ENCODE measurements around the gene CAPG. TPM values are rescaled to one million over a fixed set of nuclear protein-coding genes. Genes with fewer than 3 reads are reported as not detected.

CAPG gene
- total RNA-seq = 100 to 1,000 TPM in 1 of 9 donors, 10 to 100 TPM in 8; 11.6 to 104 (median 39.6) TPM
- 100 to 1,000 TPM in 1 of 3 donors, 10 to 100 TPM in 2; 13.8 to 192 (median 71.2) TPM for polyA plus RNA-seq
- long read RNA-seq, donor 1, partial matches to known transcripts = 0 of 2 reads
- long read RNA-seq, donor 1, other reads (novel, unspliced or antisense) = 0 of 2 reads
- long read RNA-seq, donor 2, partial matches to known transcripts = 0 of 1 reads
- long read RNA-seq, donor 2, other reads (novel, unspliced or antisense) = 0 of 1 reads
- long read RNA-seq, donor 3, partial matches to known transcripts = 0 of 1 reads
- long read RNA-seq, donor 3, other reads (novel, unspliced or antisense) = 0 of 1 reads
- long read RNA-seq, donor 4, transcript CAPG-201 (10 exons, 1,442 nt) = major isoform, 17 of 27 reads
- long read RNA-seq, donor 4, partial matches to known transcripts = 1 of 27 reads
- long read RNA-seq, donor 4, other reads (novel, unspliced or antisense) = 6 of 27 reads
- long read RNA-seq, donor 5, transcript CAPG-204 (10 exons, 1,151 nt) = minor isoform, 12 of 35 reads
- long read RNA-seq, donor 5, transcript CAPG-201 (10 exons, 1,442 nt) = major isoform, 20 of 35 reads
- long read RNA-seq, donor 5, partial matches to known transcripts = 1 of 35 reads
- long read RNA-seq, donor 5, other reads (novel, unspliced or antisense) = 2 of 35 reads
- long read RNA-seq, donor 6, transcript CAPG-201 (10 exons, 1,442 nt) = major isoform, 17 of 23 reads
- long read RNA-seq, donor 6, partial matches to known transcripts = 1 of 23 reads
- long read RNA-seq, donor 6, other reads (novel, unspliced or antisense) = 1 of 23 reads
- long read RNA-seq, donor 7 = 0 reads
- long read RNA-seq, donor 8, partial matches to known transcripts = 0 of 2 reads
- long read RNA-seq, donor 8, other reads (novel, unspliced or antisense) = 0 of 2 reads
- long read RNA-seq, donor 9, partial matches to known transcripts = 0 of 2 reads
- long read RNA-seq, donor 9, other reads (novel, unspliced or antisense) = 0 of 2 reads
- long read RNA-seq, donor 10, partial matches to known transcripts = 0 of 2 reads
- long read RNA-seq, donor 10, other reads (novel, unspliced or antisense) = 0 of 2 reads

- Histone ChIP-seq H3K36me3 (replicated peaks in 1 of 2) (no peaks in the 10 kb centered on the region), H3K9me3 (replicated peaks in 1 of 3) (no peaks in the 10 kb centered on the region), H3K27ac (peak within 1 kb of the TSS in 1 of 5 donors; percentile 72), H3K4me1 (replicated peaks in 1 of 2) (peaks cover 0 to 7% of the 10 kb centered on the region in 2 donors), H3K4me3 (peak within 1 kb of the TSS in 1 of 4 donors; percentile 23), H3K27me3 (no peaks in the 10 kb centered on the region)
- DNase-seq = peak in 1 of 7 donors; percentile 29
- intact Hi-C loops (cut with DNase I) = no loop called here
- TF ChIP-seq POLR2A (IDR thresholded peaks at IDR 0.05) = no peak
- 55 to 74% (median 64%) methylated on average over 12 of the region's 12 CpGs for WGBS, 4 donors
Observed at GRCh38 chr2:85409845-85410583, at the start of gene CAPG. Gene CAPG (minus strand): TSS chr2:85410366. CDS start chr2:85402145, 8,221 bp downstream.

- H3K27me3 ChIP-seq = no peaks in the 10 kb centered on the region
- 69 to 100% (median 93%) methylated on average over 1 of the region's 1 CpG for whole genome bisulfite sequencing, 4 donors
- no peak for TF ChIP-seq POLR2A (IDR thresholded peaks at IDR 0.05)
- no peak for TF ChIP-seq CTCF (IDR thresholded peaks at IDR 0.05)
- H3K27ac ChIP-seq = no peak overlapping the region
- no peak for DNase-seq
- H3K36me3 ChIP-seq (replicated peaks in 1 of 2) = no peaks in the 10 kb centered on the region
- no peaks in the 10 kb centered on the region for H3K9me3 ChIP-seq (replicated peaks in 1 of 3)
- intact Hi-C loops (cut with DNase I) = no loop called here
- H3K4me3 ChIP-seq = no peak overlapping the region
- H3K4me1 ChIP-seq (replicated peaks in 1 of 2) = peaks cover 5 to 14% of the 10 kb centered on the region in 2 donors
Observed at GRCh38 chr2:85459771-85460170, 49.6 kb upstream of the CAPG start.

- no peak for TF ChIP-seq CTCF (IDR thresholded peaks at IDR 0.05)
- TF ChIP-seq POLR2A (IDR thresholded peaks at IDR 0.05) = no peak
Observed at GRCh38 chr2:85458601-85459563, 48.7 kb upstream of the CAPG start.

More at GRCh38 chr2:85458601-85459563, 48.7 kb upstream of the CAPG start:
- Histone ChIP-seq H3K36me3 (replicated peaks in 1 of 2) (no peaks in the 10 kb centered on the region), H3K4me3 (no peak overlapping the region), H3K9me3 (replicated peaks in 1 of 3) (no peaks in the 10 kb centered on the region), H3K27ac (peak overlapping the region in 1 of 5 donors; percentile 62), H3K4me1 (replicated peaks in 1 of 2) (peaks cover 5 to 14% of the 10 kb centered on the region in 2 donors), H3K27me3 (no peaks in the 10 kb centered on the region)
- WGBS, 4 donors = 84 to 89% (median 85%) methylated on average over 11 to 12 of the region's 12 CpGs
- intact Hi-C loops (cut with DNase I) = no loop called here
- no peak for DNase-seq

All from adrenal gland (tissue), 19 donors.